SK-N-MC (cell line): ENCODE measurements around the gene MNX1.

Experiments used
- EZH2 ChIP-seq: fragments of 200-600 bp; sonication (generic); IDR thresholded peaks from one replicate; pipeline ENCODE4 v1.6.1; 2017; ENCODE audit warnings: antibody characterized with exemption
- POLR2AphosphoS5 ChIP-seq: IDR thresholded peaks from 2 replicates; pipeline ENCODE4 v1.6.1; 2012; ENCODE audit warnings: mild to moderate bottlenecking, low read depth, low read length, borderline replicate concordance

DNA sequence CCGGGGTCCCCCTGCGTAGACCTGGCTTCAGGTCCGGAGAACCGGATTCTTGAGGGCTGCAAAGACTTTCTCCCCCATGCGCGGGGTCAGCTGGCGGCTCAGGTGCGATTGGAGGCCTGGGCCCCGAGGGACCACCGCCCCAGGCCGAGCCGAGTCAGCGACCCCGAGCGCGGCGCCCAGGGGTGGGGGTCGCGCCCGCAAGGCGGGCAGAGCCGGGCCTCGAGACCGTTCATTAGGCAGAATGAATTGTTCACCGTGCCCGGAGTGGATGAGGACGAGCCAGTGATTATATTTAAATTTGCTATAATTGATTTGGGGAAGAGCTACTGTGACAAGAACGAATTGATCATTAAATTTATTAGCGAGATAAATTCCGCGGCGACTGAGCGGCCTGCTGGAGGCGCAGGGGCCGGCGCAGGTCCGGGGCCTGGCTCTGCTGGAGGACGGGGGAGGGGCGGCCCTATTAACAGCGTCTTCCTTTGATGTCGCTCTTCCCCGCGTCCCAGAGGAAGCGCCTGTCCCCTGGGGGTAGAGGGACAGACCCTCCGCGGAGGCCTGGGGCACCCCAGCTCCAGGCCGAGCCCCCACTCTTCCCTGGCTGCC is 7.5 kb downstream of the MNX1 start:
- no peak for TF ChIP-seq EZH2
- no peak for TF ChIP-seq POLR2AphosphoS5
